NCI-H1105 (cell line): ENCODE measurements around the gene MAP2K2.

Experiments
- DNase-seq: peaks from one replicate; lab custom pipeline; 2025; lab: John Stamatoyannopoulos, UW

MAP2K2 gene

DNA sequence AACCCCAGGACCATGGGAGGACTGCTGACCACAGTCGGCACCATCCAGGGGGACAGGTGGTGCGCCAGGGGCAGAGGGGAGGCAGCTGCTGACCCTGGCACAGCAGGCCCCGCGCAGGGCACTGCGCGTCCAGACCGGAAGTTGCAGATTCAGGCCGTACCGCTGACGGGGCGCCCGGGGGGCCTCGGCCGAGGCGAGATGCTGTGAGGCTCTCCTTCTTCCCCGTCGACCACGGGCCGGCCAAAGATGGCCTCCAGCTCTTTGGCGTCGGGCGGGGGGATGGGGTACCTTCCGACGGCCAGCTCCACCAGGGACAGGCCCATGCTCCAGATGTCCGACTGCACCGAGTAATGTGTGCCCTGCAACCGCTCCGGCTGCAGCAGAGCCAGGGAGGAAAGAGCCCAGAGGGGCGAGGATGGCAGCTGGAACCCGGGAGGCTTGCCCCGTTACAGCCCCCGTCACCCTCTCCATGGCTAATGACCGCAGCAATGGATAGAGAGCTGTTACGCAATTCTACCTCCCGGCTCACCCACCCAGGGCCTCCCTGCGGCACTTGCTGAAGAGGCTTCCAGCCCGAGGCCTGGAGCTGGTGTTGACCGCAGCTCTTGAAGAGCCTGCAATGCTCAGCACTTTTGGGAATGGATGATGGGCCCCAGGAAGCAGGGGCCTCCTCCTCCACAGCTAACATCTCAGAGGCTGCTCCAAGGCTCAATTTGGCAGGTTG is 24.7 kb downstream of the MAP2K2 start:
- no peak for DNase-seq

DNA sequence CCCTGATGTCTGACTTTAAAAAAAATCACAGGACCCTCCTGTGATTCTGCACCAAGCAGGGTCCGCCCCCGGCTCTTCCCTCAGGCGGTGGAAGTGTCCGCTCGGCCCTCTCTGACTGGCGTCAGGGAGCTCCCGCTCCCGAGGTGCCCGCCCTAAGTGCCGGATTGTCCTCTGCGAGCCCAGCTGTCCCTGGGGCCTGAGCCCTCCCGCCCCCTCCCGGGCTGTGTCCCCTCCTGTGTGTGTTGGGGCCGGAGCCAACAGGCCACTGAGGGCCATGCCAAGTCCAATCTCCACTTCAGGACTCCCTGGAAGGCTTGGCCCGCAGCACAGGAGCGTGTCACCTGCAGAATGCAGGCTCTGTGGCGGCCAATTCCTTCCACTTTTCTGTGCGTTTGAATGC is 25.4 kb downstream of the MAP2K2 start:
- no peak for DNase-seq

GRCh38 chr19:4097501-4097900 is 26.4 kb downstream of the MAP2K2 start:
- no peak for DNase-seq

- no peak for DNase-seq
Observed at GRCh38 chr19:4096049-4096892, 27.7 kb downstream of the MAP2K2 start.

GRCh38 chr19:4095488-4095844 is 28.5 kb downstream of the MAP2K2 start:
- no peak for DNase-seq

DNA sequence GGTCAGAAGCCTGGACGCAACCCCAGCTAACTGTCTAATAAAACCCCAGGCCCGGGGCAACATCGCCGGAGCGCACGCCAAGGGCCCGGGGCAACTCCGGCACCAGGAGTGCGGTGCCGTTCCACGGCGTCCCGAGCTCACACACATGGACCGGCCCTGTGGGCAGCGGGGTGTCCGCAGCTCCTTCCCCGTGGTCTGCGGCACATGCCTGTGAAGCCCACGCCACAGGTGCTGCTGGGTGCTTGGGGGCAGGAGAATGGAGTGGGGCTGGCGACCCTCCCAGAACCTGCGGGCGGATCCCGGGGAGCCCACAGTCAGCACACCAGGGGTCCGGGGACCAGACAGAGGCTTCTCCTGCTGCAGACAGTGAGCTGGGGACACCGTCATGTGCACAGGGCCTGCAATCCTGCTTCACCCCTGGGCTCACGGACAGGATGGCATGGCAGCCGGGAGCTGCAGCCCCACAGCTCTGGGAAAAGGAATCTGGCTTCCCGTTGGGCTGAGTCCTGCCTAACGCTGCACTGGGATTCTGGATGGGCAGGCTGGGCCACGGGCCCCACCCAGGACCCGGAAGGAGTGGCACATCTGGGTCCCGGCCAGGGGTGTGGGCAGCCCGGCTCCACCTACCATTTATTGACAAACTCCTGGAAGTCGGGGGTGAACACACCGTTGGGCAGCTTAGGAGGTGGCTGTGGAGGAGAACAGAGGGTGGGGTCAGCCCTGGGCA is 29.0 kb downstream of the MAP2K2 start:
- DNase-seq: no peak

- DNase-seq: no peak
Observed at GRCh38 chr19:4094291-4094690, 29.6 kb downstream of the MAP2K2 start.

DNA sequence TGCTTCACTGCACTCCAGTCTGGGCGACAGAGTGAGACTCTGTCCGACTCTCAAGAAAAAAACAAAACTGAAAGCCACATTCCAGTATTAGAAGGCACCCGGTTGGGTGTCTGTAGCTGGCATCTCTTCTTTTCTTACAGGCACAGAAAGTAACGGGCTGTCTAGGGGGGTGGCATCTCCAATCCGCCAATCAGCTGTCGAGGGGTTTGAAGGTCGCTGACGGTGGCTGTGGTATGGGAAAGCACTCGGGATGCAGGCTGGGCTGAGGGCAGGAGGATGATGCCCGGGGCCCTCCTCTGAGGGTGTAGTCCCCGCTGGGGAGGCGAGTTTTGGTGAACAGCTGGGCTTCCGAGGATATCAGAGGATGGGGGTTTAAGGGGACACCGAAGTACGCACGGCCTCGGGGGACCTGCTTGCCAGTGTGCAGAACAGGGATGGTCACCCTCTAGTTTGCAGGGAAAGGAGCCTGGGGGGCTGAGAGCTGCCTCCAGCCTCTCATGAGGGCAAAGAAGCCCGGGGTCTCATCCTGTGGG is 30.2 kb downstream of the MAP2K2 start:
- no peak for DNase-seq

DNA sequence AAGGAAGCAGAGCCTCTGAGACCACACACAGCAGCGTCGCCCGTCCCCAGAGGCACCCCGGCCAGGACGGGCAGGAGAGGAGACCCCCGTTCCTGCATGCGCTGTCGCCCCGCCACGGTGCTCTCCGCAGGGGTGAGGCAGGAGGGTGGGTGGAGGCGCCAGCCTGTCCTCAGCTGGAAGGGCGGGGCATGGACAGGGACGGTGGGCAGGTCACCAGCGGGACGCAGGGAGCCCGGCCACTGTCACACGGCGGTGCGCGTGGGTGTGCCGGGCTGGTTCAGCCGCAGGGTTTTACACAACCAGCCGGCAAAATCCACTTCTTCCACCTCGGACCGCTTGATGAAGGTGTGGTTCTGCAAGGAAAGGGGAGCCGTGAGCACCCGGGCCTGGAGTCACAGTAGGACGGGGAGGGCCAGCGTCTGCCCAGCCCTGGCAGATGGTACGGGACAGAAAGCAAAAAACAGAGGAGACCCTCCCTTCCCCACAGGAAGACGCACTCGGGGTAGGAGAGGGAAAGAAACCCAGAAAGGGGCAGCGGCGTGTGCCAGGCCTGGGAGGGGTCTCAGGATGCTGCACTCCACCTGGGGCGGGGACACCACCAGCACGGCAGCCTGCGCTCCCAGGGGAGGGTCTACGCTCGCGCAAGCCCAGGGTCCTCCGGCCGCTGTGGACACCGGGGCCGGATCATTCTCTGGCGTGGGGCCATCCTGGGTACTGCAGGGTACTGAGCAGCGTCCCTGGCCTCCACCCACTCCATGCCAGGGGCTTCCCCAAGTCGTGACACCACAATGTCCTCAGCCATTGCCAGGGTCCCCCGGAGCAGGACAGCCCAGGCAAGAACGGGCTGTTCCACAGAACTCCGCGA is 33.3 kb downstream of the MAP2K2 start:
- DNase-seq: no peak

- no peak for DNase-seq
Observed at GRCh38 chr19:4089946-4090345, 34.0 kb downstream of the MAP2K2 start.

DNA sequence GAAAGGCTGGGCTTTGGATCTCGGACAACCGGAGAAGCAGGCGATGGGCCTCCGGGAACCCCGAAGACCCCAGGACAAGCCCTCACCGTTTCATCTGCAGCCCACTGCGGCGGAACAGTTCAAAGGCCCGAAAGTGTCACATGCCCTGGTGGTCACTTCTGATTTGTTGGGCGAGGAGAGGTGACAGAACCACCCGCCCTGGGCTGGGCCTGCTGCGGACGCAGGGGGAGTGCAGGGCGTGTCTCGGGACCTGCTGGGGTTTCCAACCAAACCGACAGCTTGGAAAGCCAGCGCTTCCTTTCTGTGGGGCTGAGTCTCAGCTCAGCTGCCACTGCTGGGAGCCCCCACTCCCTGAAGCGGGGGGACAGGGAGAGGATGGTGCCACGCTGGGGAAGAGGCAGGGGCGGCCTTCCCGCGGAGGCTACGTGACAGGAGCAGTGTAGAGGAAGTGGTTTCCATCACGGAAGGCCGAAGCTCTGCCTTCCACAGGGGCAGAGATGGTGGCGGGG is 34.5 kb downstream of the MAP2K2 start:
- no peak for DNase-seq

- no peak for DNase-seq
Observed at GRCh38 chr19:4088975-4089374, 34.9 kb downstream of the MAP2K2 start.

- DNase-seq: no peak
Observed at GRCh38 chr19:4087787-4088679, 35.9 kb downstream of the MAP2K2 start.

GRCh38 chr19:4086411-4086867 is 37.5 kb downstream of the MAP2K2 start:
- DNase-seq: no peak

DNA sequence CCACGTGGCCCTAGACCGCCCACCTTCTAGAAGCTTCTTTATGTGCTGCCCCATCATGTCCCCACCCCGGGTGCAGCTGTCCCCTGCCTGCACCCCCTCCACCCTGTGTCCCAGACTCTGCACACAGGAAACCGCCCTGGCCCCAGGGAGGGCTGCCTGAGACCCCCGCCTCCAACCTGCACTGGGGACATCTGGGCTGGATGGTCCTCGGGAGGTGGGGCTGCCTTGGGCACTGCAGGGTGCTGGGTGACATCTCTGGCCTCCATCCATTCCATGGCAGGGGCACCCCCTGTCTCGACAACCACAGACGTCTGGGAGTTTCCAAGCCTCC is 39.4 kb downstream of the MAP2K2 start:
- no peak for DNase-seq

GRCh38 chr19:4083677-4084546 is 40.0 kb downstream of the MAP2K2 start:
- no peak for DNase-seq

DNA sequence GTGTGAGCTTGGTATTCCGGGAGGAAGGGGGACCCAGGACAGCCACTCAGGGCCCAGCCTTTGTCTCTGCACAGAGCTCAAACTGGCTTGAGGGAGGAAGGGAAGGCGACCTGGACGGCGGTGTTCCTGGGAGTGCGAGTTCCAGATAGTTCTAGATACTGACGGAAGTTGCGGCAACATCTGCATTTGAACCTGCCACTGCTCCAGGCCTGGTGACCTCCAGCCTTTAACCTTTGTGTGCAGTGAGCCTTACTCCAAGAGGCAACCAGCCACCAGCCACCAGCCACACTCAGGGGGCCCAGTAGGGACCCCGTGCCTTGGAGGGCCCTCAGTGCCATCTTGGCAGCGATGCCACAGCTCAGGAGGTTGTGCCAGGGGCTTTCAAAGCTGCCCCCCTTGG is 41.8 kb downstream of the MAP2K2 start:
- DNase-seq: no peak

GRCh38 chr19:4081441-4082129 is 42.3 kb downstream of the MAP2K2 start:
- DNase-seq: no peak

- no peak for DNase-seq
Observed at GRCh38 chr19:4080473-4080872, 43.4 kb downstream of the MAP2K2 start.
